HG02763 (cell line): Measurements from ENCODE around the gene PARG.
"Not testable (repeated sequence)": the region's sequence is repeated elsewhere in the genome, so short reads cannot be mapped to it uniquely, and the experiment has no call there.

Experiments used
- ATAC-seq: cut with Tn5 transposase; IDR thresholded peaks from one replicate; pipeline ENCODE4 v1.9.1; 2021; ENCODE audit warnings: mild to moderate bottlenecking, moderate library complexity; ENCODE audit not compliant: unreplicated experiment

Gene PARG

DNA sequence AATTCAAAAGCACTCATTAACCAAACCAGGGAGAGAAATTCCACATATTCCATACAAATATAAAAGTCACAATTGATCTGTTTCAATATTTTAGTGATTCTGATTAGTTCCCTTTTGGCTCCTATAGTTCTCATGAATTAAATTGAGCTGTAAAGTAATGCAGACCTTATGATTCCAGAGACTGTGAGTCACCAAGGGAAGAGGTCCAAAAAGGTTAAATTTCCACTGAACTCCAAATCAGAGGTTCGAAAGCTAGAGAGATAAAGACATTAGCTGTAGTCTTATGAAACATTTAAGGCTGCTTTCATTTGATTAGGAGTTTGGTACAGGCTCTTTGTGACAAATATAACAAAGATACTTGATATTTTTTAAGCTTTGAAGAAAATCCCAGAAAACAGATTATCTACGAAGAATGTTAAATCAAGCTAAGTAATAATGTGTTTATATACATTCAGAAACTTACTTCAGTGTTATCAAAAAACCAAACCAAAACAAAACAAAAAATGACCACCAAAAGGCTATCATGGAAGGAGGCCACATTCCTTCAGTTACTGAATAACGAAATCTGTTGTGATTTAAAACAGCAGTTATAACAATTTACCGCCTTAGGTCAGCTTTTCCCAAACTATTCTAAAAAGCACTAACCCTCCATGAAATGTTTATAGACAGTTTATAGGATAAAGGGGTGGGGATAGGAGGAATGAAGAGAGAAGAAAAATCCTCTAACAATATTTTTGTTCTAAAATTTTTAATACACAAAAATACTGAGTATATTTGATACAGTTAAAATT lies 33.3 kb downstream of the PARG start:
- not testable (repeated sequence) for ATAC-seq

DNA sequence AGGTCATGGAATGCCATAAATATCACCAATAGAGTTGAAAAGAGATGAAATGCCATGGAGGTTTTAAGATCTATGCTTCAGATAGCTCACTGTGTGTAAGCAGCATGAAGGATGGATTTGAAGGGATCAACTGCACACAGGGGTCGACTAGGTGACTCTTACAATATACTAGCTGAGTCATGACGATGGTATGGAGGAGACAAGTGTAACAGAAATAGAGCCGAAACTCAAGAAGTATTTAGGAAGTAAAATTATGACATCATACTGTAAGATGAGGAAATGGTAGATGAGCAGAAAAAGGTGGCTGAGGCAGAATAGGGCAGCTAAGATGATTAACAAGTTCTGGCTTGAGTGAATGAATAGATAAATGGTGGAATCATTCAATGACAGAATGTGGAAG lies 38.0 kb downstream of the PARG start:
- ATAC-seq: not testable (repeated sequence)

DNA sequence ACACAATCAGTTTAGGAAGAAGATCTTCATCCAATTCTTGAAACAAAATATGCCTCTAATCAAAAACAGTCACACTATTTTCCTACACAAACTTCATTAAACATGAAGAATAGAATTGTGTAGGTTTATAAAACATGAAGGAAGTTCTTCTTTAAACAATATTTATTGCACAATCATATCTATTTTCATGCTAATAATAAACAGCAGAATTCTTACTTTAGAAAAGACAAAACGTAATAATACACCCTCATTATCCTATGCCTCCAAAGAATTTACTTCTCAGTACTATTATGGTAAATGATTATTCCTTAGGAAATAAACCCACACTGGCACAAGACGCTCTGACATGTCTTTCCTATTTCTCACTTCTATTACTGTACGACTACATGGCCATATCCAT lies 41.4 kb downstream of the PARG start:
- ATAC-seq: not testable (repeated sequence)

GRCh38 chr10:49899999-49900398 lies 41.8 kb downstream of the PARG start:
- ATAC-seq: not testable (repeated sequence)

DNA sequence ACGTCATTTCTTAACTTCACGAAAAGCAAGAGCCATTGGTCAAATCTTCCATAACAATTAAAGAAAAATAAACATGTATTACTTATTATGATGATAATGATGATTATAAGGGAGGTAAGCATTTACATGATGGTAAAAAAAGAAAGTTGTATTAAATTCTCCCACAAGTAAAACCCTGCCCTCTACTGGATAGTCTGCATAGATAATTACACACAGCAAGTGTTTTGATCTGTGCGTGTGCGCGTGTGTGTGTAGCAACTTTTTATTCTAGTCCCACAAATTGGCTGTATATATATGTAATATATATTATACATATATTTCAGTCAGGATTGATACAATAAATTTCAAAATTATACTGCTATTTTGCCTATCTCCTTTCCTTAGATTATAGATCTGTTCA lies 51.8 kb downstream of the PARG start:
- not testable (repeated sequence) for ATAC-seq

GRCh38 chr10:49884739-49885331 lies 57.0 kb downstream of the PARG start:
- ATAC-seq: not testable (repeated sequence)

GRCh38 chr10:49883852-49884251 lies 58.0 kb downstream of the PARG start:
- not testable (repeated sequence) for ATAC-seq

- not testable (repeated sequence) for ATAC-seq
These were observed 59.5 kb downstream of the PARG start for GRCh38 chr10:49882327-49882726.

DNA sequence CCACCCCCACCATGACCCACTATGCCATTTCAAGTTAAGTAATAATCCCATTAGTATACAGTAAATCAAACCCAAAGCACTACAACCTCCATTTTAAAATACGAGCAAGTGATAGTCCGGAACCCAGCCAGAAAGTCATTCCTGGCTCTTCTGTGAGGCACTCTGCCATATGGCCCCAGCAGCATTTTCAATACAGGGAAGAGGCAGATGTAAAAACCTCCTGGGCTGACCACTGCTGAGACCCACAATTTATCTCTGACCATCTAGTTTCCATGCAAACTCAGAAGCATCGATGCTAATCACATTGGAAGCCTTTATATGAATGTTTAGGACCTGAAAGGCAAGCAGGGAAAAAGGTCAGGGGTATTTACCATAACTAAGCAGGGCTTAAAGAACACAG lies 69.1 kb downstream of the PARG start:
- ATAC-seq: not testable (repeated sequence)

DNA sequence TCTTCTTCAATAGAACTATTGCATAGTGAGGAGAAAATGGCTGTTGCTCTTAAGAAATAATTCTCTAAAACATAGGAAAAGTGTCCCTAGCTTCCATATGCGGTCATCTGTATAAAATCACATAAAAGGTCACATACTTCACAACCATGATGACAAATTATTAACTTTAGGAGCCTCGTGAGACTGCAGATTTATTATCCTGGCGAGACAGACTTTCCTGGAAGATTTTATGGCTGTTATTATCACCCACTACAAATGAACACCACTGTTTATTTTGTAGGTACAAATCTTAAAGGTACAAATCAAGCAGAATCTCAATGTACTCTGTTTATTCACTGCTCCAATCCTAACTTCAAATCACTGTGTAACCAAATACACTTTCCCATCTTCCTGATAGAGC lies 70.4 kb downstream of the PARG start:
- not testable (repeated sequence) for ATAC-seq

DNA sequence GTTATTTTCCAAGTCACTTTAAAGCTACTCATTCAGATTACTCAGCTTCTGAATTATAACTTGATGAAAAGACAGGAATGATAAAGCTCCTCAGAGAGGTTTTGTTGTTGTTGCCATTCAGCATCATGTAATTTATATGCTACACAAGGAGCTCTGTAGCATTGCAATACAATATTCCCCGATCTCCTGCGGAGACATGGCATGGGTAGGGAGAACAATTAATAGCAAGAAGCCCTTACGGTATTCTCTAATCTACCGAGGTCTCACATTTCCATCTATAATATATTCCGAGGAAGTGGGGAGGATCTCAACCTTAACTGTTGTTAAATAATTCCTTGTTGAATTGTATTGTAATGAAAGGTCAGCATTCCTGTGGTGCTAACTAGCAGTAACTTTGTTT lies 81.9 kb downstream of the PARG start:
- ATAC-seq: not testable (repeated sequence)

GRCh38 chr10:49858697-49859382 lies 83.0 kb downstream of the PARG start:
- ATAC-seq: not testable (repeated sequence)

GRCh38 chr10:49849520-49849919 lies 92.3 kb downstream of the PARG start:
- ATAC-seq: not testable (repeated sequence)

- ATAC-seq: no peak
These were observed 96.8 kb downstream of the PARG start for GRCh38 chr10:49844775-49845595.

DNA sequence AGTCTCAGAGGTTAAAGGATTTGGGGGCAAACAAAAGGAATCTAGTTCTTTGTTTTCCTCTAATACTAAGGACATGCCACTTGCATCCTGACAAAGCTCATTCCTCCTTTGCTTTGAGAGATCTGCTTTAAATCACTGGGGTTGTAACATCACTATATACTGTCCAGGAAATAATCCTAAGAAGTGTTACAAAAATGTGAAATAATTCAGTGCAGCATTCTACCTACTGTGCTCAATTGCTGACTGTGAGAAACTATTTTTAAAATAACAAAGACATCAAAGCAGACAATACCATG lies 99.5 kb downstream of the PARG start:
- not testable (repeated sequence) for ATAC-seq

DNA sequence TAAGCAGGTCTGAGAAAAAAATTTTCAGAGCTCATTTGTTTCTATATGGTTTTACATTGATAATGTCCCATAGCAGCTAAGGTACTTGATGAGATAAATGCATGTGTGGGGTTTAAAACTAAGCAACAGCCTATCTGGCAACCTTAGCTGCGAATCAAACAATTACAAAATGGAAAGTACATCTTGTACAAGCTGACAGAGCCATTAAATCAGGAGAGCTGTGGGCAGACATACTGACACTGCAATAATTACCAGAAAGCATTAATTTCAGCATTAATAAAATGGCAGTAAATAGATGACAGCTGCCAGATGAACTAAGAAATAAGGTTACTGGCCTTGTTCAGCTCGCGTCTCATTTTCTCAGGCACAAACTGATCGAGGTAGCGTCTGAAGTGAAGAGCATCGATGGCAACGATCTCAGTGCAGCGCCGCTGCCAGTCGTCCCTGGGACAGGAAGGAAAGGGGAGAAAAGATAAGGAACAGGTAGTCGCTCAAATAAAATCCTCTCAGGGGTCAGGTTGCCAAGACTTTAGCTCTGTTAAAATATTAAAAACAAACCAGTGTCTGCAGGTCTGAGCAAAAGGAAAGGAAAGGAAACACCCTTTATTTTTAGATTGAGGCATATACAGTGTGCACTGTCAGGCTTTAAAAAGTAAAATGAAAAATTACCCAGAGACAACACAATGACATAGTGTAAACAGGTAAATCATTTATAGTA lies 100.1 kb downstream of the PARG start:
- ATAC-seq: no peak

DNA sequence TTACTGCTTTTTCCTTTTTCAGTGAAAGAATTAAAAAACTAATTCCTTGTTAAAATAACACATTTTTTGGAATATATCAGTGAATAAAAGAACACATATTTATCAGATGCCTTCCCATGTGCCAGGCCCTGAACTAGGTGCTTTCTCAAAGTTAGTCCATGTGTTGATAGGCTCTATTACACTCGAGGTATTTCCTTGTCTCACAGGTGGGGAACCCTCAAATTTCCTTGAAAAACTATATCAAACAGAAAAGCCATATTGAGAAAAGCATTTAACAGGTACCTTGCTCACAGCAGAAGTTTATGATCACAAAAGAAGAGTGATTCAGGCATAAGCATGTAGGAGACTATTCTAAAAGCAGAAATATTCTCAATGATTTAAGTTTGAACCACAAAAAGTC lies 104.1 kb downstream of the PARG start:
- no peak for ATAC-seq

- ATAC-seq: no peak
These were observed 104.8 kb downstream of the PARG start for GRCh38 chr10:49837051-49837478.

GRCh38 chr10:49834976-49835375 lies 106.9 kb downstream of the PARG start:
- ATAC-seq: no peak

- no peak for ATAC-seq
These were observed 107.6 kb downstream of the PARG start for GRCh38 chr10:49834201-49834600.
